ENCODE data around the gene CRADD. TPM values are rescaled to one million over a fixed set of nuclear protein-coding genes. Genes with fewer than 3 reads are reported as not detected.

CRADD gene
- total and polyA plus RNA-seq, 2 donors (not counting 3 experiments of a cell fraction or from before 2014, with no cell fraction given), result 11.7 to 14.5 TPM

- Histone ChIP-seq H2AFZ (ENCODE audit: low read depth, low read length) (no peak overlapping the region), H3K27me3 (ENCODE audit: control insufficient read depth in 2 of 2, insufficient read depth in 2 of 2, low read length in 2 of 2) (peaks cover 0 to 3% of the 10 kb centered on the region in 2 experiments), H3K4me3 (replicated peaks in 1 of 3; ENCODE audit: insufficient read depth in 1 of 3, low read depth in 1 of 3, low read length in 3 of 3) (no peak overlapping the region), H3K4me2 (ENCODE audit: insufficient read depth, low read length) (no peak overlapping the region), H3K9ac (replicated peaks; ENCODE audit: extremely low read depth, insufficient read depth, low read length) (no peak overlapping the region), H3K4me1 (ENCODE audit: control insufficient read depth, extremely low read depth, insufficient read depth, low read length) (no peaks in the 10 kb centered on the region), H3K9me3 (replicated peaks; ENCODE audit: control insufficient read depth, insufficient read depth, low read length) (no peaks in the 10 kb centered on the region), H4K20me1 (replicated peaks; ENCODE audit: control insufficient read depth, extremely low read depth, insufficient read depth, low read length) (no peaks in the 10 kb centered on the region), H3K9me1 (replicated peaks; ENCODE audit: control insufficient read depth, extremely low read depth, insufficient read depth, low read length) (no peaks in the 10 kb centered on the region), H3K79me2 (ENCODE audit: control insufficient read depth, insufficient read depth, low read length) (no peaks in the 10 kb centered on the region), H3K27ac (ENCODE audit: insufficient read depth, low read depth, low read length) (no peak overlapping the region), H3K36me3 (ENCODE audit: control insufficient read depth in 2 of 2, extremely low read depth in 1 of 2, insufficient read depth in 2 of 2, low read length in 2 of 2) (no peaks in the 10 kb centered on the region)
- intact Hi-C loops (cut with micrococcal nuclease), result no loop called here
- no peak for TF ChIP-seq POLR2A (IDR thresholded peaks at IDR 0.05; ENCODE audit: low read depth, low read length)
- no peak for TF ChIP-seq EZH2 (IDR thresholded peaks at IDR 0.05; ENCODE audit: borderline replicate concordance, low read depth, low read length, severe bottlenecking)
- no peak for TF ChIP-seq JUN (IDR thresholded peaks at IDR 0.05; ENCODE audit: borderline replicate concordance, insufficient read depth, insufficient read length, low read depth)
- TF ChIP-seq CTCF (IDR thresholded peaks at IDR 0.05; ENCODE audit: extremely low read depth in 1 of 2, insufficient read depth in 1 of 2, low read depth in 1 of 2, low read length in 2 of 2), result no peak
- dilution Hi-C loops (cut with MboI; ENCODE audit: extremely low pct_ligation_motif_present, low sequenced_read_pairs), result no loop called here
- no TSS peak for BruUV-seq (replicated peaks)
- ChIA-PET POLR2A (no interaction called here), CTCF (no interaction called here)
- DNase-seq (ENCODE audit: low read depth, low spot score) (no peak), FAIRE-seq (no peak)
Measured at GRCh38 chr12:93918900-93919299, 241.7 kb downstream of the CRADD start.

- ChIA-PET CTCF (no interaction called here), POLR2A (no interaction called here)
- Histone ChIP-seq H3K9ac (replicated peaks; ENCODE audit: extremely low read depth, insufficient read depth, low read length) (no peak overlapping the region), H3K9me1 (replicated peaks; ENCODE audit: control insufficient read depth, extremely low read depth, insufficient read depth, low read length) (no peaks in the 10 kb centered on the region), H3K4me3 (replicated peaks in 1 of 3; ENCODE audit: insufficient read depth in 1 of 3, low read depth in 1 of 3, low read length in 3 of 3) (no peak overlapping the region), H3K9me3 (replicated peaks; ENCODE audit: control insufficient read depth, insufficient read depth, low read length) (no peaks in the 10 kb centered on the region), H4K20me1 (replicated peaks; ENCODE audit: control insufficient read depth, extremely low read depth, insufficient read depth, low read length) (no peaks in the 10 kb centered on the region), H3K79me2 (ENCODE audit: control insufficient read depth, insufficient read depth, low read length) (no peaks in the 10 kb centered on the region), H3K27me3 (ENCODE audit: control insufficient read depth in 2 of 2, insufficient read depth in 2 of 2, low read length in 2 of 2) (peaks cover 0 to 3% of the 10 kb centered on the region in 2 experiments), H3K36me3 (ENCODE audit: control insufficient read depth in 2 of 2, extremely low read depth in 1 of 2, insufficient read depth in 2 of 2, low read length in 2 of 2) (no peaks in the 10 kb centered on the region), H3K4me1 (ENCODE audit: control insufficient read depth, extremely low read depth, insufficient read depth, low read length) (no peaks in the 10 kb centered on the region), H3K4me2 (ENCODE audit: insufficient read depth, low read length) (no peak overlapping the region), H3K27ac (ENCODE audit: insufficient read depth, low read depth, low read length) (no peak overlapping the region), H2AFZ (ENCODE audit: low read depth, low read length) (no peak overlapping the region)
- TF ChIP-seq GATA2 (IDR thresholded peaks at IDR 0.05; ENCODE audit: insufficient read depth, insufficient read length, low read depth, low read length) (no peak), FOS (IDR thresholded peaks at IDR 0.05; ENCODE audit: borderline replicate concordance, insufficient read depth, low read length) (no peak), JUN (IDR thresholded peaks at IDR 0.05; ENCODE audit: borderline replicate concordance, insufficient read depth, insufficient read length, low read depth) (no peak)
- FAIRE-seq (no peak), DNase-seq (ENCODE audit: low read depth, low spot score) (no peak)
- dilution Hi-C loops (cut with MboI; ENCODE audit: extremely low pct_ligation_motif_present, low sequenced_read_pairs), result no loop called here
- BruUV-seq (replicated peaks), result no TSS peak
- intact Hi-C loops (cut with micrococcal nuclease), result no loop called here
Measured at GRCh38 chr12:93921521-93921920, 244.3 kb downstream of the CRADD start.
